Astrocyte of the hippocampus (primary cell): ENCODE results near the gene RNF150.

Experiments used
- DNase-seq: peaks from one replicate; pipeline ENCODE4 v3.0.0; 2011; ENCODE audit warnings: low read depth, low spot score

RNF150 gene

GRCh38 chr4:141027421-141027820 lies 105.8 kb downstream of the RNF150 start:
- no peak for DNase-seq

DNA sequence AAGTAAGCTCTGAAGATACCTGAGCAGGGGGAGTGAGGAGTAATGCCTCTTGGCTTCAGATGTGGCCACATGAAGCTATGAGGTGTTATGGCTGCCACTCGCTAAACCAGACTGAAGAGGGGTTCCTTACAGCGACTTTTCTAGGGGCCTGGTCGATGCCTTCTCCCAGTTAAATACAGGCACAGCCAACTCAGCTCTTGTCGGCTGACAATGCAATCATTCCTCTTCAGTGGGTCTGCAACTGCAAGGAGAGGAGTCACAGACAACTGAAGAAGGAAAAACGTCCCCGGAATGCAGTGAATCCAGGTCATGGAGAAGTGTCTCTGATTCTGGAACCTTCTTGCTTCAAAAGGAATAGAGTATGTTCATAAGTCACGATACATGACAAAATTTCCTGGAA lies 106.4 kb downstream of the RNF150 start:
- DNase-seq, result no peak

- no peak for DNase-seq
These were observed 110.2 kb downstream of the RNF150 start for GRCh38 chr4:141023051-141023450.

DNA sequence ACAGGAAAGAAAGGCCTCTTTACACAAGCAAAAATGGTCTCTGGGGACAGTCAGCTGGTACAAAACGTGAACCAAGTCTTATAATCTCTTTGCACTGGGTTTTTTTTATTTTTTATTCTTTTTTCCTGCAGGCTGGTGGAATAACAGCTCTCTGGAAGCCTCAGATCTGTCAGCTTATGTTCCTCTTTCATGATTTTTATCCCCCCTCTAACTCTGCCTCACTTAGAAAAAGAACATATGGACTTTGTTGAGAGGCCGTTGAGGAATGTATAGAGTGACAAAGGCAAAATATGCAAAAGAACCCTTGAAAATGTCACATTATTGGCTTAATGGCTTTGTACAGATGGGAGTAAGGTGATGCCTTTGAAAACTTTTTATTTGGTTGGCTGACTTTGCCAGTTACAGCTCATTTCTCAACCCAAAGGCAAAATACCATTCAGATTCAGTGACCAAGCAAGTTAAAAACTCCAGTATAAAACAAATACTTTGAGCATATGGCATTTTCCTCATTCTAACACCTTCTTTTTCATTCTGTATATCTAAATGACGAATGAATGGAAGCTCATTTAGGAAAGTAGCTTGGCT lies 111.1 kb downstream of the RNF150 start:
- DNase-seq, result no peak

GRCh38 chr4:141021397-141022110 lies 111.7 kb downstream of the RNF150 start:
- DNase-seq, result no peak

GRCh38 chr4:141020801-141021261 lies 112.4 kb downstream of the RNF150 start:
- peak; percentile 78 for DNase-seq

DNA sequence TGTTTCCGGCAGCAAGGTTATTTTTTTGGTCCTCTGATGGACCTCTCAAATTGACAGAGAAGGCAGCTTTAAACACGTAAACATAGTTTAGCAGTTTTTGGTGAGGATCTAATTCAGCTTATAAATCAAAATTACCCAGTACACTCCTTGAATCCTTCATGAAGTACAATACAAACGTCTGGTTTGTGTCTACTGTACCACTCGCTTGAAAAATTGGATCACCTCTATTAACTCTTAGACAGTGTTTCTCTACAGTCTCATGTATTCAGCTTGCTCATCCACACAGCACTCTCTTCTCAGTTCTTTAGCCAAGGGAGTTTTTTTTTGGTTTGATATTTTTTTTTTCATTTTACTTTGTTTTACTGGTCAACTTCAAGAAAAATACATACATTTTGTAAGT lies 113.5 kb downstream of the RNF150 start:
- DNase-seq, result no peak

DNA sequence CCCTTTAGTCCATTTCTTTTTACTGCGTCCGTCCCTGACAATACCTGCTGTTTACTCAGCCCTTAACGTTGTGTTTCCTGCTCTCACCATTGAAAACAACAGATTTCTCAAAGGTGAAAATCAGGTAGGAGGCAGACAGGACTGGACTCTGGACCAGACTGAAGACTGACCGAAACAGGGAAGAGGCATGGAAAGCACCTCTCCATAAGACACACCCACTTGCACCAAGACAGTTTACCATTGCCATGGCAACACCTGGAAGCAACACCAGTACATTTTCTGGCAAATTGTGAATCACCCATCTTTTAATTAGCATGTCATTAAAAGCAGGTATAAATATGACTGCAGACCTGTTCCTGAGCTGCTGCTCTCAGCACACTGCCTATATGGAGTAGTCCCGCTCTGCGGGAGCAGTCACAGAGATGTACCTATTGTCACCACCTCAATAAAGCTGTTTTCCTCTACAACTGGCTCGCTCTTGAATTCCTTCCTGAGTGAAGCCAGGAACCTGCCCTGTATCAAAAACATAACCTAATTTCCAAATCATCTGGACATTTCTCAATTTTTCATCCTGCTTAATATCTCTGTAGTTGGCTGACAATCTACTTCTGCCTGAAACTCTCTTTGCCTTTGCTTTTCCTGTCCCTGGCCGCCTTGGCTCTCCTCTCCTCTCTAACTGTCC lies 117.0 kb downstream of the RNF150 start:
- DNase-seq, result no peak

- no peak for DNase-seq
These were observed 119.4 kb downstream of the RNF150 start for GRCh38 chr4:141013899-141014298.

GRCh38 chr4:141011901-141012315 lies 121.4 kb downstream of the RNF150 start:
- DNase-seq, result no peak

DNA sequence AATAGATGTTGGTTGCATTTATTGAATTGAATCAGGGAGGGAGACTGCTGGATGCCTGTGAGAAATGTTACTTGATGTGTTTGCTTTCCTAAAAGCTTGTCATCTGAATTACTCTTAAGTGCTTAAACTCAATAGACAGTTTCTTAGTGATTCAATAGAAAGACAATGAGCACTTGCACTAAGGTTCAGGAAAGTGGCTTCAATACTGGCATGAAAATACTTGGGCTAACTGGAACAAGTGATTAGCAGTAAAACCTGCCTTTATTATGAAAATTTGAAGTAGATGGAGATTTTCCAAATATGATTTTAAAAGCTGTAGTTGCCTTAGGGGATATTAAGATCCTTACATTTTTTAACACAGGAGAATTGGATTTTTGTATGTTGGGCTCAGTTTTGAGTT lies 123.3 kb downstream of the RNF150 start:
- no peak for DNase-seq

- DNase-seq, result no peak
These were observed 124.1 kb downstream of the RNF150 start for GRCh38 chr4:141009129-141009528.

DNA sequence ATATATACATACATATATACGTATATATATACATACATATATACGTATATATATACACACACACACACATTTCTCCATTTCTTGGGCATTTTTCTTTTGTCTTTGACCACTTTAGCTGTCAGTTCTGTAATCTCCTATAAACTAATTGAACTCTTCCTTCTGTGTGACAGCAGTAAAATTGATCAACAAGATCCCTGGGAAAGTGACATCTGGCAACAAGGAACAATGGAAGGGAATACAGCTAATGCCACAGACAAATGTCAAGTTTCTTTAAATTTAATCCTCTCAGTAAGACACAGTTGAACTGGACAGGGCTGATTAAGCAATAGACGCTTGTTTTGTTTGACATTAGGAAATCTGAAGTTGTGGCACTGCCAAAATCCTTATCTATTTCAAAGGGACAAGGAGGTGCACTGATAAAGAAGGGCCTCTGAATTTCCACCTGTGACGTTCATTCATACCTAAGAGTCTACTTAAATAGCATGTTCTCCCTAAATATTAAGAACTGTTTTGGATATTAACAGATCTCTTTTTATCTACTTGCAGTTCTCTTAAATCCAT lies 126.9 kb downstream of the RNF150 start:
- DNase-seq, result no peak

- DNase-seq, result no peak
These were observed 128.4 kb downstream of the RNF150 start for GRCh38 chr4:141004823-141005222.

DNA sequence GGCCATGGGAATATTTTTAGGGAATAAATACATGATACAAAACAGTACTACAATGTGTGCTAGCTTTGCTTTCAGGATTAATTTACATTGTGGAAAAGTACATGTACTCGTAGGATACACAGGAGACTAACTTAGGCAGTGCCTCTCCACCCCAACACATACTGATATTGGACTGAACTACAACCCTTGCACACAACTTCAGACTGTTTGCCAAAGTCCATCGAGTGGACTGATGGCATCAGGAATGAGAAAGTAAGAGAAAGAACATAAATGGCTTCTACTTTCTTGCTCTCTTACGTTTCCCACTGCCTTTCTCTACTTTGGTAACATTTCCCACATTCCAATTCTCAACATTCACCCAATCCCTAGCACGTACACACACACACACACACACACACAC lies 130.1 kb downstream of the RNF150 start:
- no peak for DNase-seq

- peak; percentile 40 for DNase-seq
These were observed 130.9 kb downstream of the RNF150 start for GRCh38 chr4:141002323-141002805.

DNA sequence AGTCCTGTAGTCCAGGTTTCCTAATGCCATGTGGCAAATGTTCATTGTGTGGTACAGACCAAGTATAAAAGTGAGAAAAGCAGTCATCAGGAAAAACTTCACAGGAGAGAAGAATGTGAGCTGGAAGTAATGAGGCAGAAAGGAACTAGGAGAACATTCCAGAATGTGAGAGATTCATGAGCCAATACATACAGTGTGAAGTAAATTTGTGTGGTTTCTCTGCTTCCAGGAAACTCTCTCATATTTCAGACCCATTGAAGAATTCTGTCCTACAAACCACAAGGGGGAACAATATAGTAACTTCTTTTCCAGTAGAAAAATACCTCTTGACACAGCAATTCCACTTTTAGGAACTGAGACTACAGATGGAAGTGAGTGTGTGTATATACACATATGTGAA lies 136.5 kb downstream of the RNF150 start:
- peak; percentile 95 for DNase-seq

DNA sequence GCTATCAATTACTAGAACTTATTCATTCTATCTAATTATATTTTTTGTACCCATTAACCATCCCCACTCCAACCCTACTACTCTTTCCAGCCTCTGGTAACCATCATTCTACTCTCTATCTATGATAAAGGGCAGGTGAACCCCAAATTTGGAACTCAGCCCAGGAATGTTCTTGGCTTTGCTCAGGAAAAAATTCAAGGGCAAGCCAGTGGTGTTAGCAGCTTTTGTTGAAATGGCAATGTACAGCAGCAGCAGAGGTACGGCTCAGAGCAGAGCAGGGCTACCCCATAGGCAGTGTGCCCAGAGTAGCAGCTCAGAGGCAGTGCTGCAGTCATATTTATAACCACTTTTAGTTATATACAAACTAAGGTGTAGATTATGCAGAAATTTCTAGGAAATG lies 138.2 kb downstream of the RNF150 start:
- DNase-seq, result peak; percentile 79

DNA sequence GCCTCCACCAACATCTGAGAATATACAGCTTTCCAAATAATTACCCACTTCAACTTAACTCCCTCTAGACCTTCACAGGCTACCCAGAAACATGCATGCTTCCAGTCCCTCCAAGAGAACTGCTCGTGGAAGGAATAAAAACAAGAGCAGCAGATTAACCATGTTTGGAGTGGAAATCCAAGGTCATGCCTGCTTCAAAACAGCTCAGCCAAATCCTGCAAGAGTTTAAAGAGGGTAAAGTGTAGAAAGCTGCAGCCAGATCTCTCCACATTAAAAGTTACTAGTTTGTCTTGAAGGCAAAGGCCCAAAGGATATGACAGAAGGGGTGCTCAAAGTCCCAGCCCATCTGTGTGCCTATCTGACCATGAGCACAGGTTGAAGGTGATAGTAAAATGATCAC lies 139.3 kb downstream of the RNF150 start:
- DNase-seq, result no peak

DNA sequence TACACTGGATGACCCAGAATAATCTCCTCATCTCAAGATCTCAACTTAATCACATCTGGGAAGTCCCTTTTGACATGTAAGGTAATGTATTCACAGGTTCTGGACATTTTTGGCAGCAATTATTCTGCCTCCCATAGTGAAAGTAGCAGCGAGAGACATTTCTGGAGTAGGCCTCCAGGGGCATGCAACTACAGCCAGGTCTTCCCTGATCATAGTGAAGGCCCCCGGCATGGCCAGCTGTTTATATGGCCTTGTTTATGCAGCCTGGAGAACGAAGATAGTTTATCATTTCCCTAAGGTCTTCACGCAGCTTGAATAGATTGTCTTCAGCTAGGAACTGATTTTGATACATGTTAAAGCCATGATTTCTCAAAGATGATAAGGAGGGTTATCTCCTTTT lies 139.9 kb downstream of the RNF150 start:
- DNase-seq, result no peak

GRCh38 chr4:140989944-140990343 lies 143.3 kb downstream of the RNF150 start:
- DNase-seq, result no peak

DNA sequence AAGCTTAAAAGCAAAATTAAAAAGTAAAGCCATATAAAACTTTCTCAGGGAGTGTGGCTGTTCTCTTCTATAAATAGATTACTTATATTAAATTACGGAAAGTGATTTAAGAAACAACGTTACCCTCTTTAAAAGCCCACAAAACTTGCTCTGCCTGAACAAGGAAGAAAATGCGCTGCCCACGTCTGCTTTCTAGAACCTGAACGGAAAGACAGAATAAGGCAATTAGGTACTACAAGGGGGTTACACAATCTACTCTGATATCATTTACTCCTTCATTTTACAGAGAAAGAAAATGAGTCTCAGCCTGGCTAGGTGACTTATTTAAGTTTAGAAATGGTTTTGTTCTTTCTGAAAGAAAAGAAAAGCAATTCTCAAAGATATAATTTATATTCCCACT lies 147.2 kb downstream of the RNF150 start:
- DNase-seq, result no peak
